Suppressor macrophage treated with lipopolysaccharide for 4 hours (primary cell): ENCODE measurements around the gene NAIF1.
A peak's percentile ranks its signal among the peaks of the same experiment; 100 is the strongest.
"Not testable (repeated sequence)": the region's sequence is repeated elsewhere in the genome, so short reads cannot be mapped to it uniquely, and the experiment has no call there.

Experiments used
- DNase-seq: peaks from one replicate; pipeline ENCODE4 v3.0.0-alpha.2; 2020

NAIF1 gene

DNA sequence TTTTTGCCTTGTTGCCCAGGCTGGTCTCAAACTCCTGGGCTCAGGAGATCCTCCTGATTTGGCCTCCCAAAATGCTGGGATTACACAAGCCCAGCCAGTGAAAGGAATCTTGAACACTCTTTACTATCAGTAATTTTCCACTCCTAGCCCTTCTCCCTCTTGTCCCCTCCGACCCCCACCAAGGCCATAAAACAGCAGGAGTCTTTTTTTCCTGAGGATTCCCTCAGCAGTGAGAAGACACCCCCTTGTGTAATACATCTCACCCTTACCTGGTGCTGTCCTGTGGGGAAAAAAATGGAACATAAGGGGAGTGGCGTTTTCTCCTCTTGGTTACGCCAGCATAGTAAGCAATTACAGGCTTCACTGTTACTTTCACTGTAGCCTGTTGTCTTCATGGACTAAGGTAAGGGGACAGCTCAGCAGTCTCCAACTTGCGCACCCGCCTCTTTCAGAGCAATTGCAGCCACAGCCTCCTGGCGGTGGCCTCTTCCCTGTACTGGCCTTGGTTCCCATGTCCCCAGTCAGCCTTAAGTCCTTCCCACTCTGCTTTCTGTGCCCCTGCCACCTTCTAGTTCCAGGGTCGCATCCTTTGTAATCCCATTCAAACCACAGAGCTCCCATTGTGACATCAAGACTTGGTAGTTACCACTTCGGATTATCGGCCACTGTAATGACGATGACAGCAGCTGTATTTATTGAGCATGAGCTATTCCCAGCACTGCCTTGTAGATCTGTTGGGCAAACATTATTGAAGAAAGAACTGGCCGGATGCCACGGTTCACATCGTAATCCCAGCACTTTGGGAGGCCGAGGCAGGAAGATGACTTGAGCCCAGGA lies 10.0 kb downstream of the NAIF1 start:
- DNase-seq = no peak

DNA sequence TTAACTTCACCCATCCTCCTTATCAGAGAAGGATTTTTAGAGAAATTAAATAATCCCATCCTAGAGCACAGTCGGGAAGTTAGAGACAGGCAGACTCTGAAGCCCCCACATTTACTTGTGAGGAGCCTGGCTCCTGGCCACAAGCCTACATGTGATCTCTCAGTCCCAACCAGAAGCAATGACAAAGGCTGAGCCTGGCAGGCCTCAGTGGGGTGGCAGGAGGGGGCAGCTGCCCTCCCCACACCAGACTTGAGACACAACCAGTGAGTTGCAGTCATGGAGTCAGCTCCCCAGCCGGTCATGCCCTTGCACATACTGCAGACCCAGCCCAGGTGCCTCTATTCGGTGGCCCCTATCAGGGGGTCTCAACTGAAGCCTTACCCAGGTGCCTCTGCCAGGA lies 11.0 kb downstream of the NAIF1 start:
- no peak for DNase-seq

DNA sequence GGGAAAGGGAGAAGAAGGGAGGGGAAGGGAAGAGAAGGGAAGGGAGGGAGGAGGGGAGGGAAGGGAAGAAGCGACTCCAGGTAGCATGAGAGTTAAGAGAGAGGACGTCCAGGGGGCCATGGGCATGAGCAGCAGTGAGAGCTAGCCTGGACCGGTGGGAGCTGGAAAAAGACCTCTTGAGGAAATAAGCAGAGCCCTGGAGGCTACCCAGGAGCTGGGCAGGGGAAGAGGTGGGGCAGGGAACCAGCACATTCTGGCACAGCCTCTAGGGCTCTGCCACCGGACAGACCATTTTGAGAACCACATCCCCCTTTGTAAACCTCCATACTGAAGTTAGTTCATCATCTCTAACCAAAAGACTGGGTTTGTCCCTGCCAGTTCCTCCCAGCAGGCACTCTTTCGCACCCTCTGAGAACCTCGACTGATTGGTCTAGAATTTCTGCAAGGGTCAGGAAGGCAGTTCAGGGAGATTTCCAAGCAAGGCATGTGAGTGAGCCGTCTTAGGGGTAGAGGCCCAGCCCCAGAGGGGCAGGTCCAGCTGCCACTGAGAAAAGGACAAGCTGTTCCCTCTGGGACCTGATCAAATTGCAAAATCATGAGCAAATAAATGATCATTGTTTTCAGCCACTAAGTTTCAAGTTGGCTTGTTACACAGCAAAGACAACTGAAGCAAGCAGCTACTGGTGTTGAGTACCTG lies 11.6 kb downstream of the NAIF1 start:
- DNase-seq = peak; percentile 70

DNA sequence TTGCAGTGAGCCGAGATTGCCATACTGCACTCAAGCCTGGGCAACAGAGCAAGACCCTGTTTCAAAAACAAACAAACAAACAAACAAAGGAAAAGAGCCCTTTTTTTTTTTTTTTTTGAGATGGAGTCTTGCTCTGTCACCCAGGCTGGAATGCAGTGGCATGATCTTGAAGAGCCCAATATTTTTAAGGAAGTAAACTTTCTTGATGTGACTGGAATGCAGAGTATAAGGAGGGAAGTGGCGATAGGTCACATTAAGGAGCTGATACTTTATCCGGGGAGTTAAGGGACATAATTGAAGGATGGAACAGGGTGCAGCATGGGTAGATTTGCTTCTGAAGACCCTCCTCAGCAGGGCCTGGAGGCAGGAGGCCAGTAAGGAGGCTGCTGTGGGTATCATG lies 13.0 kb downstream of the NAIF1 start:
- peak; percentile 53 for DNase-seq

DNA sequence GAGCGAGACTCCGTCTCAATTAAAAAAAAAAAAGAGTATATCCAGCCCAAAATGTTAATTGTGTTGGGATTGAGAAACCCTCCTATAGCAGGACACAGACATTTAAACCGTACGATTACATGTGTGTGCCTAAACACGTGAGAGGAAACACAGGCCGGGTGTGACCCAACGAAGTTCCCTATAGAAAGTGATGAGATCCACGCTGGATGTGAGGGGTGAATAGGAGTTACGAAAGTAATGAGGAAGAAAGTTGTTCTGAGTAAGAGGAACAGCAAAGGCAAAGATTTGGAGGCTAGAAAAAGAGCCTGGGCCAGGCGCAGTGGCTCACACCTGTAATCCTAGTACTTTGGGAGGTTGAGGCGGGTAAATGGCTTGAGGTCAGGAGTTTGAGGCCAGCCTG lies 13.6 kb downstream of the NAIF1 start:
- peak; percentile 97 for DNase-seq

DNA sequence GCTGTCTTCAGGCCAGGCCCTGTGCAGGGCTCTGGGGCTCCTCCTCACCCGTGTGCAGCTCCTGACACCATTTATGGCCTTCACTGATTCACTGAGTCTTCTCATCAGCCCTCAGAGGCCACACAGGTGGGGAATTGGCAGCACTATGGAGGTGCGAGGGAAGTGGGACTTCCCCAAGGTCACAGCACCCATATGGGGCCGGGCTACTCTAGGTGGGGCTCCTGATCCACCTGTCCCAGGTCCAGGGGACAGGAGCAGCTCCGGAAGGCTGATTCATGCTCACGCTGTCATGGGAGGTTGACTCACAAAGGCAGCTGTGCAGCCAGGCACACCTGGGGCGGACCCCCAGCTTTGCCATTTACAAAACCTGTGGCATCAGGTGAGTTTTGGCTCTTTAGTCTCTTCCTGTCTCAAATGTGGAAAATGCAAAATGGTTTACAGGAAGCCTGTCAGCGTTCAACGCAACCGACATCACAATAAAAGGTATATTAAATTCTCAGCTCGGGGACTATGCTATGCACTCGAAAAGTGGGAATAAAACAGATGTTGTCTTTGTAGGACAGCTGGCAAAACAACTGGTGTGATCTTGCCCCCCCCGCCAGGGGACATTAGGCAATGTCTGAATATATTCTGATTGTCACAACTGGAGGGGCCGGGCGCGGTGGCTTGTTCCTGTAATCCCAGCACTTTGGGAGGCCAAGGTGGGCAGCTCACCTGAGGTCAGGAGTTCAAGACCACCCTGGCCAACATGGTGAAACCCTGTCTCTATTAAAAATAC lies 15.0 kb downstream of the NAIF1 start:
- DNase-seq = no peak

DNA sequence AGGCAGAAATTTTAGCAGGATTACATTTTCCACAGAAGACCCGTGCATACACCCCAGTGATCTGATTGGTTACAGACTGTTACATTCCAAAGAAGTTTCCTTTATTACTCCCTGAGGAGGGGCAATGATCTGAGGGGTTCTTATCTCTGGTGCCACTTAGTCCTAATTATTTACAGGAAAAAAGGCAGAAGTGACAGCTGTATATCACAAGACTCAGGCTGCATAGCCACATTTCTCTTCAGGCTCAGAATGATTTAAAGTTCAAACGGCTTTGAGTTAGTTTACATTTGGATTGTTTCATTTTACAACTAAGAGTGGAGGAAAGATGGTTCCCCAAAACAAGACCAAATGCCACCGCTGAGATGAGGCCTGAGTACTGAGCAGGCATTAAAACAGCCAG lies 17.3 kb downstream of the NAIF1 start:
- DNase-seq = no peak

DNA sequence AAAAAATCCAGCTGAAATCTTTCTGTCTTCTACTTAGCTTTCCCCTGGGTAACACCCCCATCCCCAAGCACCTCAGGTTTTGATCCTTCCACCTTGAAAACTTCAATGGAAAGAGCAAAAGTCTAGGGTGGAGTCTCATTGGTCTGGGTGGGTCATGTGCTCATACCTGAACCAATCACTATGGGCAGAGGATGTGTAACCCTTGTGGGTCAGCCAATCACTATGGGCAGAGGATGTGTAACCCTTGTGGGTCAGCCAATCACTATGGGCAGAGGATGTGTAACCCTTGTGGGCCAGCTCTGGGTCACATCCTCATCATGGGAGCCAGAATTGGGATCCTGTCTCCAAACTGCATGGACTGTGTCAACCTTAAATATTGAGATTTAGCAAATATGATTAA lies 18.5 kb downstream of the NAIF1 start:
- no peak for DNase-seq

DNA sequence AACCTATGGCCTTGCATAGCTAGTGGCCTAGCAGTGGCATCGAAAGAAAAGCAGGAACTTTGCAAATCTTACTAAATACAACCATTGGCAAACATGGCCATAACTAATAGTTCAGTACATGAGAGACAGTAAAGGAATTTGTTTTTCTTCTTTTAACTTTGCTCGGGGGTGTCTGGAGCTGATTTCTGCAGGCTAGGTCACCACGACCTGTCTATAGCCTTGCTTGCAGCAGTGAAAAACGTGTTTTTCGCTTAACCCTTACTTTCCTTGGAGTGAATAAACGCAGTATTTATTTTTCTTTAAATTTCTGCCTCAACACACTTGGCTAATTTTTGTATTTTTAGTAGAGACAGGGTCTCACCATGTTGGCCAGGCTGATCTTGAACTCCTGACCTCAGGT lies 19.9 kb downstream of the NAIF1 start:
- no peak for DNase-seq

DNA sequence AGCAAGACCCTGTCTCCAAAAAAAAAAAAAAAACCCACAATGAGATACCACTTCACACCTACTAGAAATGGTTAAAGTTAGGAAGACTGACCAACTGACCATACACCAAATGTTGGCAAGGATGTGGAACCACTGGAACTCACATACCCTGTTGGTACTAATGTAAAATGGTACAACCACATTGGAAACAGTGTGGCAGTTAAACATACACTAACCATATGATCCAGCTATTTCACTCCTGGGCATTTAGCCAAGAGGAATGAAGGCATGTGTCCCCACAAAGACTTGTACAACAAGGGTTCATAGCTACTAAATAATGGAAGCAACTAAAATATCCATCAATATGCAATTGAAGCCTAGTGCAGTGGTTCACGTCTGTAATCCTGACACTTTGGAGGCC lies 21.3 kb downstream of the NAIF1 start:
- DNase-seq = no peak

DNA sequence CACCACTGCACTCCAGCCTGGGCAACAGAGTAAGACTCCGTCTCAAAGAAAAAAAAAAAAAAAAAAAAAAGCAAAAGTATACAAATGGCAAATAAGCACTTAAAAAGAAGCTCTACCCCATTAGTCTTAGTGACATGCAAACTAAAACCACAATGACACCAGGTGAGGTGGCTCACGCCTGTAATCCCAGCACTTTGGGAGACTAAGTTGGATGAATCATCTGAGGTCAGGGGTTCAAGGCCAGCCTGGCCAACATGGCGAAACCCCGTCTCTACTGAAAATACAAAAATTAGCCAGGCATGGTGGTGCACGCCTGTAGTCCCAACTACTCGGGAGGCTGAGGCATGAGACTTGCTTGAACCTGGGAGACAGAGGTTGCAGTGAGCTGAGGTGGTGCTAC lies 21.7 kb downstream of the NAIF1 start:
- DNase-seq = not testable (repeated sequence)

DNA sequence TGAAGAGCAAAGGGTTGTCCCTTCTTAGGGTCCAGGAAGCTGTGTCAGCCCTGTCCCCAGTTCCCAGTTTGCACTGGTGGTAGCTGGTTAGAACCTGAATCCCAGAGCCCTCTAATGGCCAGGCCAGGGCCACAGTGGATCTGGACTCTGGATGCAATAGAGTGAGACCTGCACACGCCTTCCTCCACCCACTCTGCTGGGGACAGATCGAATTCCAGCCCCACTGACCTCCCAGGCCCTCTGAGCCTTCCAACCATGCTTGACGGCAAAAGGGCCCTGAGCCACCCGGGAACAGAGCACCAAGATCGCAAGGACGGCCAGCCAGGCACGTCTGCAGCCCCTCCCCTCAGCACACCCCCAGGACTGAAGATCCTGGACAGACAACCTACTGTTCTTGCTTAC lies 23.7 kb downstream of the NAIF1 start:
- DNase-seq = no peak

DNA sequence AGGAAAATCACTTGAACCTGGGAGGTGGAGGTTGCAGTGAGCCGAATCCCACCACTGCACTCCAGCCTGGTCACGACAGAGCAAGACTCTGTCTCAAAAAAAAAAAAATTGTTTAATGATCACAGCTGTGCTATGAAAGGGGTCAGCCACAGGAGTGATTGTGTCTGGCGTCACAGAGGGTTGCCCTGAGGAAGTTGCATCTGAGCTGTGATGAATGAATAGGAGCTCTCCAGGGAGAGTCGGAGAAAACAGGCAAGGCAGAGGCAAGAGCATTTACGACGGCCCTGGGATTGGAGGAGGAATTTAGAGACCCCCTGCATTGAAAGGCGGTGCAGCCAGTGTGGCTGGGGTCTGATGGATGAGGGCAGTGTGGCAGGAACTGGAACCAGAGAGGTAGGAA lies 25.1 kb downstream of the NAIF1 start:
- no peak for DNase-seq

DNA sequence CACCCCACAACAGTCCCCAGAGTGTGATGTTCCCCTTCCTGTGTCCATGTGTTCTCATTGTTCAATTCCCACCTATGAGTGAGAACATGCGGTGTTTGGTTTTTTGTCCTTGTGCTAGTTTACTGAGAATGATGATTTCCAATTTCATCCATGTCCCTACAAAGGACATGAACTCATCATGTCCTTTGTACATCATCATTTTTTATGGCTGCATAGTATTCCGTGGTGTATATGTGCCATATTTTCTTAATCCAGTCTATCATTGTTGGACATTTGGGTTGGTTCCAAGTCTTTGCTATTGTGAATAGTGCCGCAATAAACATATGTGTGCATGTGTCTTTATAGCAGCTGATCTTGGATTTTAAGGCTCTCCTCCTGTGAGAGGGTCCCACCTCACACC lies 26.3 kb downstream of the NAIF1 start:
- not testable (repeated sequence) for DNase-seq

DNA sequence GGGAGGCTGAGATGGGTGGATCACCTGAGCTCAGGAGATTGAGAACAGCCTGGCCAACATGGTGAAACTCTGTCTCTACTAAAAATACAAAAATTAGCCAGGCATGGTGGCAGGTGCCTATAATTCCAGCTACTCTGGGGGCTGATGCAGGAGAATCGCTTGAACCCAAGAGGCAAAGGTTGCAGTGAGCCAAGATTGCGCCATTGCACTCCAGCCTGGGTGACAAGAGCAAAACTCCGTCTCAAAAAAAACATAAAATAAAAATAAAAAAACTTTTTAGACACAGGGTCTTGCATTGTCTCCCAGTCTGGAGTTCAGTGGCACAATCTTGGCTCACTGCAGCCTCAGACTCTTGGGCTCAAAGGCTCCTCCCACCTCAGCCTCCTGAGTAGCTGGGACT lies 30.6 kb downstream of the NAIF1 start:
- DNase-seq = not testable (repeated sequence)

DNA sequence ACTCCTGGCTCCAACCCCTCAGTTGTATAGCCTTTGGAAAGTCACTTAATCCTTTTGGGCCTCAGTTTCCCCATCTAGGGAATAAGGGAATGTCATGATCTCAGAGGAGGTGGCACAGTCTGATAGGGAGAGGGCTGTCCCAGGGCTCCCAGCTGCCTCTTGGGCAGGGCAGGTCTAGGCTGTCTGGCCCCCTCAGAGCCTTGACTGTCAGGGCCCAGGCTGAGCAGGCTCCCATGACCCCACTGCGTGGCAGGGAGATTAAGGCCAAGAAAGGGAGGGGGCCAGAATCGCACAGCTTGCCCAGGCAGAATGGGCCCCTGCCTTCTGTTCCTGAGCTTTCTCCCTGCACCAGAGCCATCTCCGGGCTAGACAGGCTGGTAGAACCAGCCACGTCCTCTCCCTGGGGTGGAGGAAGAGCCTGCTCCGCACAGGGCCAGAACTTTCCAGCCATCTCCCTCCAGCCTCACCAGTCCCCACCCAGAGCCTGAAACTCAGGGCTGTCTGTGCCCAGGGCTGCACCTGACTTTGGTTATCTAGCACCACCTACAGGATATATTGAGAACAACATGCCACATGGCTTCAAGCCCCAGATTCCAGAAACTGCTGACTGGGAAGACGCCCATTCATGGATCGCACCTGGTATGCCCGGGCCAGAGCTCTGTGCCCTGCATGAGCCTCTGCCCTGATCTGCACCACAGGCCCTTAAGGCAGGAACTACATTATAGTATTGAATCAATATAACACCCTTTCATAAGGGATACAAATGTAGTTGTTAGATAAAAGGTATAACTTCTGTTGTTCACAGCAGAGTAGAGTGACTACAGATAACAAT lies 32.1 kb downstream of the NAIF1 start:
- peak; percentile 81 for DNase-seq

DNA sequence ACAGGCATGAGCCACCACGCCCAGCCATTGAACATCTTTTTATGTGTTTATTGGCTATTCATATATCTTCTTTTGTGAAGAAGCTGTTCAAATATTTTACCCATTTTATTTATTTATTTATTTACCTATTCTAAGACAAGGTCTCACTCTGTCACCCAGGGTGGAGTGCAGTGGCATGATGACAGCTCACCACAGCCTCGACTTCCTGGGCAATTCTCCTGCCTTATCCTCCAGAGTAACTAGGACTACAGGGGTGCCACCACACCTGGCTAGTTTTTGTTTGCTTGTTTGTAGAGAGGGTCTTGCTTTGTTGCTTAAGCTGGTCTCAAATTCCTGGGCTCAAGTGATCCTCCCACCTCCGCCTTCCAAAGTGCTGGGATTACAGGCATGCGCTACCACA lies 33.5 kb downstream of the NAIF1 start:
- no peak for DNase-seq

DNA sequence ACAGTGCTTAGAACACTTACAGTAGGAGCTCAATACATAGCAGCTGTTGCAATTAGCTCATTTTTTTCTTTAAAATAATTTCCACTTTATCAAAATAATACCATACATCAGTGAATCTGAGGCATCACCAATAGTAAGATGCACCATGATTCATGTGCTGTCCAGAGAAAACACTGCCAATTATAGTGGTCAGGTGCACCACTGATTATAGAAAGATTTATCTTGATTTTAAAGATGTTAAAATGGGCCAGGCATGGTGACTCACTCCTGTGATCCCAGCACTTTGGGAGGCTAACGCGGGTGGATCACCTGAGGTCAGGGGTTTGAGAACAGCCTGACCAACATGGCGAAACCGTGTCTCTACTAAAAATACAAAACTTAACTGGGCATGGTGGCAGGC lies 39.4 kb downstream of the NAIF1 start:
- no peak for DNase-seq

DNA sequence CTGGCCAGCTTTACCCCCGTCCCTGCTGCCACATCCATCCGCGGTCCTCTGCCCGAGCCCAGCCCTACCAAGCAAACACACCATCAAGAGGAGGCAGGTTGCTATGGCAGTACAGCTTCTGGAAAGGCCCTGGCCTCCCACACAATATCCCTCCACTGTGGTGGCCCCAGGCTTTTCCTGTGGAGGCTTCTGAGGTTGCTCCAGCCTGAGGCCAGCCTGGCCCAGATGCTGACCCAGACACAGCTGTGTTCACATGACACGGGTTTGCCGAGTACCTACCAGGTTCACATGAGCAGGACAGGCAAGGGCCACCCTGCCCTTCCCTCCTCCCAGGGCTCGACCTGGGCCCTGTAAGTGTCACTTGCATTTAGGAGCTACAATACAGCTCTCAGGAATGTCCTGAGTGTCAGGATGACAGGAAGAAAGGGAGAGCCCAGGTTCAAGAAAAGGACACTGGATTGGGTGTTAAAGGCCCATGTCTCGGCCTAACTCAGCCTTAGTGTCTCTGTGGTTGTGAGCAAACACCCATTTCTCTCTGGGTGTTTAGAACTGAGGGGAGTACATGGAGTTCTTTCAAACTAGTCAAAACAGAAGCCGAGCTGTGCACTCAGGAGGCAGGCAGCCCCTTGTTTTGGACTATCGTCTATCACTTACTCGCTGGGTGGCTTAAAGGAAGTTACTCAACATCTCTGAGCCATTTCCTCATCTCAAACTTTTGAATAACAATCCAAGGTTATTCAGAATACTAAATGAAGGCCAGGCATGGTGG lies 40.2 kb downstream of the NAIF1 start:
- peak; percentile 63 for DNase-seq

DNA sequence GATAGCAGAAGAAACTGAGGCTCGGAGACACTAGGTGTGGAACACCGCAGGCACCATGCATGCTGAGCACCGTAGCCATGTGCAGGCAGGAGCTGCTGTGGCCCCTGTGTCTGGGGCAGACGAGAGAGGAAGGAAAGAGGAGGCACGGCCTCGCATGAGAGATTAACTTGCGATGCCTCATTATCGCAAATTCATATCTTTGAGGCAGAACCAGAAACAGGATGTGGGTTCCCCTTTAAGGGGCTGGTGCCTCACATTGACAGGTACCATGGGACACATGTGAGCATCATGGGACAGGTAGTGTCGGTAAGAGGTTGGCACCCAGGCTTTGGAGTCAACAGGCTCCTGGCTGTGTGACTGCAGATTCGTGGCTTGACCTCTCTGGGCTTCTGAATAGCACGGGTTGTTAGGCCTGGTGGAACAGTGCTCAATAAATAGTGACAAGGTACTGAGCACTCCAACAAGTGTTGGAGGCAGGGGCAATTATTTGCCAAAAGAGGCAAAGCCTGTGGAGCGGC lies 40.8 kb downstream of the NAIF1 start:
- no peak for DNase-seq

DNA sequence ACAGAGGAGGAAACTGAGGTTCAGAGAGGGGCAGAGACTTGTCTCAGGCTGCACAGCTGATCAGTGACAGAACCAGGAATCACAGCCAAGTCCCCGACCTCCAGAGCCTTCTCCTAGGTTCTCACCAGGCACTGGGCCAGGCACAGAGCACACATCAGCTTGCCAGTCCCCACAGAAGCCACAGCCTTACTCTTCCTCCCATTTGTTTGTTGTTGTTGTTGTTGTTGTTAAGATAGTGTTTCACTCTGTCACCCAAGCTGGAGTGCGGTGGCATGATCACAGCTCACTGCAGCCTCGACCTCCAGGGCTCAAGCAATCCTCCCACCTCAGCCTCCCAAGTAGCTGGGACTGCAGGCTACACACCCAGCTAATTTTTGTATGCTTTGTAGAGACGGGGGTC lies 41.4 kb downstream of the NAIF1 start:
- no peak for DNase-seq
